ENCODE measurements around the gene PLXDC2. TPM values are rescaled to one million over a fixed set of nuclear protein-coding genes. Genes with fewer than 3 reads are reported as not detected.

PLXDC2 gene
- total and polyA plus RNA-seq, 2 experiments from 2014 or later: 13.5 to 19.4 TPM

DNA sequence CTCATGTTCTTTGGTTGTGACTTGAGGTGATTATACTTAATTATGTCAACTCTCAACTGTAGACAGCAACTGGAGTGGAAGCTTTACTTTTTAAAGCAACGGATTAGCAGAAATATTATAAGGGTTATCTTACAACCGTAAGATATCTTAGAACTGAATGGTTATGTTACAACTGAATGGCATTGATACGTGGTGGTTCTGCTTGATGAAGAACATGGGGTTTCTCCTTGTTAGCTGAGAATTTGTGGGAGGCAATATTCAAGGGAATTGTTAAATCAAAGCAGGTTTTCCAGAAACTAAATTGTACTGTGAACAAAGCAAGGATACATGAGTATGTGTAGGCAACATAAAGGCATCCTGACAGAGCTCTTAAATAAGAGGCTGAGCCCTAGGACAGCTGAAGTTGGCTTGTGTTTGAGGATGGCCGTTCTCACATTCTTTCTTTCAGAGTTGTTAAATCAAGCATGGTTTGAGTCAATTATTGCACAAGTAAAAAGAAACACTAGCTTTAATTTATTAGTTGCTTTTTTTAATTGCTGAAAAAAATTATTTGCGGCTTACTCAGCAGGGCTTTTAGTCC lies 350.0 kb downstream of the PLXDC2 start:
- Histone ChIP-seq H3K4me3 (no peak overlapping the region), H3K79me2 (replicated peaks; ENCODE audit: insufficient read depth) (no peaks in the 10 kb centered on the region), H3K27me3 (ENCODE audit: insufficient read depth) (no peaks in the 10 kb centered on the region), H3F3A (replicated peaks; ENCODE audit: low read depth) (no peaks in the 10 kb centered on the region), H3K9me2 (ENCODE audit: insufficient read depth) (no peaks in the 10 kb centered on the region), H3K4me1 (ENCODE audit: insufficient read depth) (peaks cover 6% of the 10 kb centered on the region; the same call in 1 of the 2 replicates), H3K27ac (ENCODE audit: low read depth) (no peak overlapping the region), H3K4me2 (no peak overlapping the region), H4K20me1 (replicated peaks; ENCODE audit: insufficient read depth) (no peaks in the 10 kb centered on the region), H2AFZ (no peak overlapping the region), H3K36me3 (ENCODE audit: insufficient read depth) (no peaks in the 10 kb centered on the region; the same call in 1 of the 2 replicates)
- DNase-seq (ENCODE audit: low spot score) (peak; percentile 18), ATAC-seq (no peak)
- Mint-ChIP-seq H3K36me3 (ENCODE audit: low read depth) (peaks cover 3% of the 10 kb centered on the region; the same call in 1 of the 3 replicates), H3K4me3 (no peak overlapping the region), H3K27me3 (ENCODE audit: insufficient read depth, low read depth, poor library complexity) (peaks cover 5% of the 10 kb centered on the region), H3K9me3 (no peaks in the 10 kb centered on the region), H3K27ac (no peak overlapping the region), H3K4me1 (peaks cover 32% of the 10 kb centered on the region)
- TF ChIP-seq, protein P1, sequence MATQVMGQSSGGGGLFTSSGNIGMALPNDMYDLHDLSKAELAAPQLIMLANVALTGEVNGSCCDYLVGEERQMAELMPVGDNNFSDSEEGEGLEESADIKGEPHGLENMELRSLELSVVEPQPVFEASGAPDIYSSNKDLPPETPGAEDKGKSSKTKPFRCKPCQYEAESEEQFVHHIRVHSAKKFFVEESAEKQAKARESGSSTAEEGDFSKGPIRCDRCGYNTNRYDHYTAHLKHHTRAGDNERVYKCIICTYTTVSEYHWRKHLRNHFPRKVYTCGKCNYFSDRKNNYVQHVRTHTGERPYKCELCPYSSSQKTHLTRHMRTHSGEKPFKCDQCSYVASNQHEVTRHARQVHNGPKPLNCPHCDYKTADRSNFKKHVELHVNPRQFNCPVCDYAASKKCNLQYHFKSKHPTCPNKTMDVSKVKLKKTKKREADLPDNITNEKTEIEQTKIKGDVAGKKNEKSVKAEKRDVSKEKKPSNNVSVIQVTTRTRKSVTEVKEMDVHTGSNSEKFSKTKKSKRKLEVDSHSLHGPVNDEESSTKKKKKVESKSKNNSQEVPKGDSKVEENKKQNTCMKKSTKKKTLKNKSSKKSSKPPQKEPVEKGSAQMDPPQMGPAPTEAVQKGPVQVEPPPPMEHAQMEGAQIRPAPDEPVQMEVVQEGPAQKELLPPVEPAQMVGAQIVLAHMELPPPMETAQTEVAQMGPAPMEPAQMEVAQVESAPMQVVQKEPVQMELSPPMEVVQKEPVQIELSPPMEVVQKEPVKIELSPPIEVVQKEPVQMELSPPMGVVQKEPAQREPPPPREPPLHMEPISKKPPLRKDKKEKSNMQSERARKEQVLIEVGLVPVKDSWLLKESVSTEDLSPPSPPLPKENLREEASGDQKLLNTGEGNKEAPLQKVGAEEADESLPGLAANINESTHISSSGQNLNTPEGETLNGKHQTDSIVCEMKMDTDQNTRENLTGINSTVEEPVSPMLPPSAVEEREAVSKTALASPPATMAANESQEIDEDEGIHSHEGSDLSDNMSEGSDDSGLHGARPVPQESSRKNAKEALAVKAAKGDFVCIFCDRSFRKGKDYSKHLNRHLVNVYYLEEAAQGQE (IDR thresholded peaks at IDR 0.05; ENCODE audit: unreplicated experiment): no peak
- TF ChIP-seq NANOG (IDR thresholded peaks at IDR 0.05; ENCODE audit: borderline replicate concordance) (no peak), EZH2phosphoT487 (IDR thresholded peaks at IDR 0.05; ENCODE audit: unreplicated experiment) (no peak)
- TF ChIP-seq, protein P2, sequence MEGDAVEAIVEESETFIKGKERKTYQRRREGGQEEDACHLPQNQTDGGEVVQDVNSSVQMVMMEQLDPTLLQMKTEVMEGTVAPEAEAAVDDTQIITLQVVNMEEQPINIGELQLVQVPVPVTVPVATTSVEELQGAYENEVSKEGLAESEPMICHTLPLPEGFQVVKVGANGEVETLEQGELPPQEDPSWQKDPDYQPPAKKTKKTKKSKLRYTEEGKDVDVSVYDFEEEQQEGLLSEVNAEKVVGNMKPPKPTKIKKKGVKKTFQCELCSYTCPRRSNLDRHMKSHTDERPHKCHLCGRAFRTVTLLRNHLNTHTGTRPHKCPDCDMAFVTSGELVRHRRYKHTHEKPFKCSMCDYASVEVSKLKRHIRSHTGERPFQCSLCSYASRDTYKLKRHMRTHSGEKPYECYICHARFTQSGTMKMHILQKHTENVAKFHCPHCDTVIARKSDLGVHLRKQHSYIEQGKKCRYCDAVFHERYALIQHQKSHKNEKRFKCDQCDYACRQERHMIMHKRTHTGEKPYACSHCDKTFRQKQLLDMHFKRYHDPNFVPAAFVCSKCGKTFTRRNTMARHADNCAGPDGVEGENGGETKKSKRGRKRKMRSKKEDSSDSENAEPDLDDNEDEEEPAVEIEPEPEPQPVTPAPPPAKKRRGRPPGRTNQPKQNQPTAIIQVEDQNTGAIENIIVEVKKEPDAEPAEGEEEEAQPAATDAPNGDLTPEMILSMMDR (conservative IDR thresholded peaks at IDR 0.05; ENCODE audit: low read depth in 2 of 2): no peak

DNA sequence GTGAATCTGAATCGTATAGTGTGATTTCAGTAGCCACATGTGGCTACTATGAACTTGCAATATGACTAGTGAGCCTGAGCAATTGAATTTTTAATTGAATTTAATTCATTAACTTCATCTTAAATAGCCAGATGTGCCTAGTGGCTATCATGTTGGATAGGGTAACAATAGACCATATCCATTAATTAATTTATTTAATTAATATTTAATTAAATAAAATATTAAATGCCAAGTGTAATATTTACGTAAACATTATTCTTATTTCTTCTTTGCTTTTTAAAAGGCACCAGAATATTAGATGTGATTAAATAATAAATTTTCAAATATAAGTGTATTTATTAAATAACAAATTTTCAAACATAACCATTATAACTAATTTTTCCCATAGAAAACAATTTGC lies 354.4 kb downstream of the PLXDC2 start:
- H3F3A ChIP-seq (replicated peaks; ENCODE audit: low read depth): no peaks in the 10 kb centered on the region
- H3K27me3 Mint-ChIP-seq (ENCODE audit: insufficient read depth, low read depth, poor library complexity): peaks cover 4% of the 10 kb centered on the region
- no peaks in the 10 kb centered on the region for H3K9me2 ChIP-seq (ENCODE audit: insufficient read depth)
- H3K4me3 Mint-ChIP-seq: no peak overlapping the region
- H4K20me1 ChIP-seq (replicated peaks; ENCODE audit: insufficient read depth): no peaks in the 10 kb centered on the region
- no peaks in the 10 kb centered on the region for H3K36me3 Mint-ChIP-seq (ENCODE audit: low read depth)
- ATAC-seq: no peak
- H3K36me3 ChIP-seq (ENCODE audit: insufficient read depth): no peaks in the 10 kb centered on the region
- peaks cover 41% of the 10 kb centered on the region for H3K4me1 Mint-ChIP-seq
- peaks cover 6% of the 10 kb centered on the region; the same call in 1 of the 2 replicates for H3K4me1 ChIP-seq (ENCODE audit: insufficient read depth)
- no peaks in the 10 kb centered on the region for H3K9me3 Mint-ChIP-seq
- H3K27ac ChIP-seq (ENCODE audit: low read depth): no peak overlapping the region
- no peak overlapping the region for H3K4me3 ChIP-seq
- H3K27me3 ChIP-seq (ENCODE audit: insufficient read depth): no peaks in the 10 kb centered on the region
- H3K4me2 ChIP-seq: no peak overlapping the region
- no peak for DNase-seq (ENCODE audit: low spot score)
- no peak overlapping the region for H3K27ac Mint-ChIP-seq
- no peaks in the 10 kb centered on the region for H3K79me2 ChIP-seq (replicated peaks; ENCODE audit: insufficient read depth)
- H2AFZ ChIP-seq: no peak overlapping the region
- no peak for TF ChIP-seq EZH2phosphoT487 (IDR thresholded peaks at IDR 0.05; ENCODE audit: unreplicated experiment)
- no peak for TF ChIP-seq POLR2AphosphoS5 (IDR thresholded peaks at IDR 0.05; ENCODE audit: low read depth)
- no peak for TF ChIP-seq EZH2 (IDR thresholded peaks at IDR 0.05; ENCODE audit: low read depth, unreplicated experiment)
- TF ChIP-seq, protein P3, sequence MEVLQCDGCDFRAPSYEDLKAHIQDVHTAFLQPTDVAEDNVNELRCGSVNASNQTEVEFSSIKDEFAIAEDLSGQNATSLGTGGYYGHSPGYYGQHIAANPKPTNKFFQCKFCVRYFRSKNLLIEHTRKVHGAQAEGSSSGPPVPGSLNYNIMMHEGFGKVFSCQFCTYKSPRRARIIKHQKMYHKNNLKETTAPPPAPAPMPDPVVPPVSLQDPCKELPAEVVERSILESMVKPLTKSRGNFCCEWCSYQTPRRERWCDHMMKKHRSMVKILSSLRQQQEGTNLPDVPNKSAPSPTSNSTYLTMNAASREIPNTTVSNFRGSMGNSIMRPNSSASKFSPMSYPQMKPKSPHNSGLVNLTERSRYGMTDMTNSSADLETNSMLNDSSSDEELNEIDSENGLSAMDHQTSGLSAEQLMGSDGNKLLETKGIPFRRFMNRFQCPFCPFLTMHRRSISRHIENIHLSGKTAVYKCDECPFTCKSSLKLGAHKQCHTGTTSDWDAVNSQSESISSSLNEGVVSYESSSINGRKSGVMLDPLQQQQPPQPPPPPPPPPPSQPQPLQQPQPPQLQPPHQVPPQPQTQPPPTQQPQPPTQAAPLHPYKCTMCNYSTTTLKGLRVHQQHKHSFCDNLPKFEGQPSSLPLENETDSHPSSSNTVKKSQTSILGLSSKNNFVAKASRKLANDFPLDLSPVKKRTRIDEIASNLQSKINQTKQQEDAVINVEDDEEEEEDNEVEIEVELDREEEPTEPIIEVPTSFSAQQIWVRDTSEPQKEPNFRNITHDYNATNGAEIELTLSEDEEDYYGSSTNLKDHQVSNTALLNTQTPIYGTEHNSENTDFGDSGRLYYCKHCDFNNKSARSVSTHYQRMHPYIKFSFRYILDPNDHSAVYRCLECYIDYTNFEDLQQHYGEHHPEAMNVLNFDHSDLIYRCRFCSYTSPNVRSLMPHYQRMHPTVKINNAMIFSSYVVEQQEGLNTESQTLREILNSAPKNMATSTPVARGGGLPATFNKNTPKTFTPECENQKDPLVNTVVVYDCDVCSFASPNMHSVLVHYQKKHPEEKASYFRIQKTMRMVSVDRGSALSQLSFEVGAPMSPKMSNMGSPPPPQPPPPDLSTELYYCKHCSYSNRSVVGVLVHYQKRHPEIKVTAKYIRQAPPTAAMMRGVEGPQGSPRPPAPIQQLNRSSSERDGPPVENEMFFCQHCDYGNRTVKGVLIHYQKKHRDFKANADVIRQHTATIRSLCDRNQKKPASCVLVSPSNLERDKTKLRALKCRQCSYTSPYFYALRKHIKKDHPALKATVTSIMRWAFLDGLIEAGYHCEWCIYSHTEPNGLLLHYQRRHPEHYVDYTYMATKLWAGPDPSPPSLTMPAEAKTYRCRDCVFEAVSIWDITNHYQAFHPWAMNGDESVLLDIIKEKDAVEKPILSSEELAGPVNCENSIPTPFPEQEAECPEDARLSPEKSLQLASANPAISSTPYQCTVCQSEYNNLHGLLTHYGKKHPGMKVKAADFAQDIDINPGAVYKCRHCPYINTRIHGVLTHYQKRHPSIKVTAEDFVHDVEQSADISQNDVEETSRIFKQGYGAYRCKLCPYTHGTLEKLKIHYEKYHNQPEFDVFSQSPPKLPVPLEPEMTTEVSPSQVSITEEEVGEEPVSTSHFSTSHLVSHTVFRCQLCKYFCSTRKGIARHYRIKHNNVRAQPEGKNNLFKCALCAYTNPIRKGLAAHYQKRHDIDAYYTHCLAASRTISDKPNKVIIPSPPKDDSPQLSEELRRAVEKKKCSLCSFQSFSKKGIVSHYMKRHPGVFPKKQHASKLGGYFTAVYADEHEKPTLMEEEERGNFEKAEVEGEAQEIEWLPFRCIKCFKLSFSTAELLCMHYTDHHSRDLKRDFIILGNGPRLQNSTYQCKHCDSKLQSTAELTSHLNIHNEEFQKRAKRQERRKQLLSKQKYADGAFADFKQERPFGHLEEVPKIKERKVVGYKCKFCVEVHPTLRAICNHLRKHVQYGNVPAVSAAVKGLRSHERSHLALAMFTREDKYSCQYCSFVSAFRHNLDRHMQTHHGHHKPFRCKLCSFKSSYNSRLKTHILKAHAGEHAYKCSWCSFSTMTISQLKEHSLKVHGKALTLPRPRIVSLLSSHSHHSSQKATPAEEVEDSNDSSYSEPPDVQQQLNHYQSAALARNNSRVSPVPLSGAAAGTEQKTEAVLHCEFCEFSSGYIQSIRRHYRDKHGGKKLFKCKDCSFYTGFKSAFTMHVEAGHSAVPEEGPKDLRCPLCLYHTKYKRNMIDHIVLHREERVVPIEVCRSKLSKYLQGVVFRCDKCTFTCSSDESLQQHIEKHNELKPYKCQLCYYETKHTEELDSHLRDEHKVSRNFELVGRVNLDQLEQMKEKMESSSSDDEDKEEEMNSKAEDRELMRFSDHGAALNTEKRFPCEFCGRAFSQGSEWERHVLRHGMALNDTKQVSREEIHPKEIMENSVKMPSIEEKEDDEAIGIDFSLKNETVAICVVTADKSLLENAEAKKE (CRISPR knock-in tag; IDR thresholded peaks at IDR 0.05): no peak
- TF ChIP-seq NANOG (IDR thresholded peaks at IDR 0.05; ENCODE audit: borderline replicate concordance): no peak
- TF ChIP-seq, protein P4, sequence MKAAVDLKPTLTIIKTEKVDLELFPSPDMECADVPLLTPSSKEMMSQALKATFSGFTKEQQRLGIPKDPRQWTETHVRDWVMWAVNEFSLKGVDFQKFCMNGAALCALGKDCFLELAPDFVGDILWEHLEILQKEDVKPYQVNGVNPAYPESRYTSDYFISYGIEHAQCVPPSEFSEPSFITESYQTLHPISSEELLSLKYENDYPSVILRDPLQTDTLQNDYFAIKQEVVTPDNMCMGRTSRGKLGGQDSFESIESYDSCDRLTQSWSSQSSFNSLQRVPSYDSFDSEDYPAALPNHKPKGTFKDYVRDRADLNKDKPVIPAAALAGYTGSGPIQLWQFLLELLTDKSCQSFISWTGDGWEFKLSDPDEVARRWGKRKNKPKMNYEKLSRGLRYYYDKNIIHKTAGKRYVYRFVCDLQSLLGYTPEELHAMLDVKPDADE (IDR thresholded peaks at IDR 0.05): no peak
